ENCODE measurements around the gene USP37. TPM values are rescaled to one million over a fixed set of nuclear protein-coding genes. Genes with fewer than 3 reads are reported as not detected.

USP37 gene
- total RNA-seq, 1 donor from 2014 or later: 5.7 TPM

DNA sequence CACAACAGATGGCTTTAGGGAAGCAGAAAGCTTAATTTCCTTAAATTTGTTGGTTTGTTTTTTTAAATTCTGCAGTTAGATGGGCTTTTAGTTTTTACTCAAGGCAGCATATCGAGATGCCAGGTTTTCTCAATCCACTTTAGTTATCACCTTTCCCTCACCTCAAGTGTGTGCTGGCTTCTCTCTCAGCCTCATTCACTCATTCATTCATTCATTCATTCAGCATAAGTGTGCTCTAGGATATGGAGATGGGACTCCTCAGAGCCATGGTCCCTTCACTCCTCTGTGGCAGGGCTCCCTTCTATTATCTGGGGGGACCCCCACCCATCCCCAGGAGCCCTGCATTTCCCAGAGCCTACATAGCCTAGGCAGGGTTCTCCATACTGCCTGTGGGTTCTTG is 130.2 kb downstream of the USP37 start:
- no peak for DNase-seq
- Histone ChIP-seq H3K9me3 (replicated peaks) (no peaks in the 10 kb centered on the region), H3K36me3 (no peaks in the 10 kb centered on the region), H3K27ac (replicated peaks) (no peak overlapping the region), H3K4me3 (no peak overlapping the region), H3K4me1 (no peaks in the 10 kb centered on the region), H3K27me3 (ENCODE audit: low read depth) (no peaks in the 10 kb centered on the region)
- TF ChIP-seq, protein P1, sequence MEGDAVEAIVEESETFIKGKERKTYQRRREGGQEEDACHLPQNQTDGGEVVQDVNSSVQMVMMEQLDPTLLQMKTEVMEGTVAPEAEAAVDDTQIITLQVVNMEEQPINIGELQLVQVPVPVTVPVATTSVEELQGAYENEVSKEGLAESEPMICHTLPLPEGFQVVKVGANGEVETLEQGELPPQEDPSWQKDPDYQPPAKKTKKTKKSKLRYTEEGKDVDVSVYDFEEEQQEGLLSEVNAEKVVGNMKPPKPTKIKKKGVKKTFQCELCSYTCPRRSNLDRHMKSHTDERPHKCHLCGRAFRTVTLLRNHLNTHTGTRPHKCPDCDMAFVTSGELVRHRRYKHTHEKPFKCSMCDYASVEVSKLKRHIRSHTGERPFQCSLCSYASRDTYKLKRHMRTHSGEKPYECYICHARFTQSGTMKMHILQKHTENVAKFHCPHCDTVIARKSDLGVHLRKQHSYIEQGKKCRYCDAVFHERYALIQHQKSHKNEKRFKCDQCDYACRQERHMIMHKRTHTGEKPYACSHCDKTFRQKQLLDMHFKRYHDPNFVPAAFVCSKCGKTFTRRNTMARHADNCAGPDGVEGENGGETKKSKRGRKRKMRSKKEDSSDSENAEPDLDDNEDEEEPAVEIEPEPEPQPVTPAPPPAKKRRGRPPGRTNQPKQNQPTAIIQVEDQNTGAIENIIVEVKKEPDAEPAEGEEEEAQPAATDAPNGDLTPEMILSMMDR (IDR thresholded peaks at IDR 0.05; ENCODE audit: borderline replicate concordance): no peak
- intact Hi-C loops (cut with micrococcal nuclease): no loop called here

DNA sequence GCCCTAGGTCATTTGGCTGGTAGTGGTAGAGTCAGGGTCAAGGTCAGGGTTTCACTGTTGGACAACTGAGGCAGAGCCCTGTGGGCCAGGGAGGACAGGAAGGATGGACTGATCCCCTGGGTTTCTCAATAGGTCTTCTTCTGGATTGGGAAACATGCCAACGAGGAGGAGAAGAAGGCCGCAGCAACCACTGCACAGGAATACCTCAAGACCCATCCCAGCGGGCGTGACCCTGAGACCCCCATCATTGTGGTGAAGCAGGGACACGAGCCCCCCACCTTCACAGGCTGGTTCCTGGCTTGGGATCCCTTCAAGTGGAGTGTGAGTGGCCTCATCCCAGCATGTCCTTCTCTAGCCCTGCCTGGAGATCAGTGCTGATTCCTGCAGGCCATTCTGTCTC is 131.2 kb downstream of the USP37 start:
- H3K9me3 ChIP-seq (replicated peaks): no peaks in the 10 kb centered on the region
- H3K4me1 ChIP-seq: no peaks in the 10 kb centered on the region
- TF ChIP-seq, protein P1 (IDR thresholded peaks at IDR 0.05; ENCODE audit: borderline replicate concordance): no peak
- H3K36me3 ChIP-seq: no peaks in the 10 kb centered on the region
- intact Hi-C loops (cut with micrococcal nuclease): no loop called here
- no peak overlapping the region for H3K4me3 ChIP-seq
- no peak overlapping the region for H3K27ac ChIP-seq (replicated peaks)
- DNase-seq: no peak
- H3K27me3 ChIP-seq (ENCODE audit: low read depth): no peaks in the 10 kb centered on the region

DNA sequence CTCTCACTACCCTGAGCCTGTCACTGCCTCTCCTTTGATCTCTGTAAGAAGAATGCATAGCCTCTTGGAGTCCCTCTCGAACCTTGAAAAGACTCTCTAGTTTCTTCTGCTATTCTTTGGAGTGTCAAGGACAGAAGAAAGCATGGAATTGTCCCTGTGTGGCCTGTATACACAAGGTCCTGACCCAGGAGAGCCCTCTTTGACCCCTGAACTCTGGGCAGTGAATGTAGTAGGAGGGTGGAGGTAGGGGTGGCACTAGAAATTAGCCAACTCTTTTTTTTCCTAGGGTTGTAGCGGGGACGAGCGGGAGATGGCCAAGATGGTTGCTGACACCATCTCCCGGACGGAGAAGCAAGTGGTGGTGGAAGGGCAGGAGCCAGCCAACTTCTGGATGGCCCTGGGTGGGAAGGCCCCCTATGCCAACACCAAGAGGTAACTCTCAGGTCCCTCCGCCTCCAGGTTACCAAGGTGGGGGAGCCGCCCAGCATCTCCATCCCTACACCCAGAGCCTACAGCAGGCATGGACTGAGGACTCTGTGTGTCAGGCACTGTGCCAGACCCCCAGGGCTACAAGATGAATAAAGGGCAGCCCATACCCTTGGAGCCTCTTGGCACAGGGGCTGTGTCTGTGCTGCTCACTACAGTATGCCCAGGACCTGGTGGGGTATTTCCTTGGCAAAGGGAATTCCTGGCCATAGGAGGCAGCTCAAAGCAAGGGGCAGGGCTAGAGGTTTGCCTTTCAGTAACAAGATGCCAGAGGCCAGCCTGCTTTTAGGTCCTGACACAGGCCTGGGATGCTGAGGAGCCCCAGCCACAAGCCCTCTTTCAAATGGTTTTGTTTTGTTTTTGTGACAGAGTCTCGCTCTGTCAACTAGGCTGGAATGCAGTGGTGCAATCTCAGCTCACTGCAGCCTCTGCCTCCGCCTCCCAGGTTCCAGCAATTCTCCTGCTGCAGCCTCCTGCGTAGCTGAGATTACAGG is 132.9 kb downstream of the USP37 start:
- TF ChIP-seq, protein P1 (IDR thresholded peaks at IDR 0.05; ENCODE audit: borderline replicate concordance): no peak
- Histone ChIP-seq H3K4me1 (no peaks in the 10 kb centered on the region), H3K27ac (replicated peaks) (no peak overlapping the region), H3K36me3 (no peaks in the 10 kb centered on the region), H3K4me3 (no peak overlapping the region), H3K27me3 (ENCODE audit: low read depth) (no peaks in the 10 kb centered on the region), H3K9me3 (replicated peaks) (no peaks in the 10 kb centered on the region)
- intact Hi-C loops (cut with micrococcal nuclease): no loop called here
- DNase-seq: no peak

DNA sequence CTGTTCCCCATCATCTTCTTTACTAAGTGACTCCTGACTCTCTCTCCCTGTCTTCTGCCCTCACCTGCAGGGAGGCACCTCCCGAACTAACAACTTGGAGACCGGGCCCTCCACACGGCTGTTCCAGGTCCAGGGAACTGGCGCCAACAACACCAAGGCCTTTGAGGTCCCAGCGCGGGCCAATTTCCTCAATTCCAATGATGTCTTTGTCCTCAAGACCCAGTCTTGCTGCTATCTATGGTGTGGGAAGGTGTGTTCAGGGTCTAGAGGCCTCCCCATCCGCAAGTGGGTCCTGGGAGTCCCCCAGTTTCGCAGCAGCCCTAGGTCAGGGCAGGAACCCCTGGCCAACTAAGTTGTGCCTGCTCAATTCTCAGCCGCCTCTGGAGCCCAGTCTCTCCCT is 133.7 kb downstream of the USP37 start:
- Histone ChIP-seq H3K4me3 (no peak overlapping the region), H3K27ac (replicated peaks) (no peak overlapping the region), H3K9me3 (replicated peaks) (no peaks in the 10 kb centered on the region), H3K4me1 (no peaks in the 10 kb centered on the region), H3K36me3 (no peaks in the 10 kb centered on the region), H3K27me3 (ENCODE audit: low read depth) (no peaks in the 10 kb centered on the region)
- intact Hi-C loops (cut with micrococcal nuclease): no loop called here
- no peak for DNase-seq
- TF ChIP-seq, protein P1 (IDR thresholded peaks at IDR 0.05; ENCODE audit: borderline replicate concordance): no peak

DNA sequence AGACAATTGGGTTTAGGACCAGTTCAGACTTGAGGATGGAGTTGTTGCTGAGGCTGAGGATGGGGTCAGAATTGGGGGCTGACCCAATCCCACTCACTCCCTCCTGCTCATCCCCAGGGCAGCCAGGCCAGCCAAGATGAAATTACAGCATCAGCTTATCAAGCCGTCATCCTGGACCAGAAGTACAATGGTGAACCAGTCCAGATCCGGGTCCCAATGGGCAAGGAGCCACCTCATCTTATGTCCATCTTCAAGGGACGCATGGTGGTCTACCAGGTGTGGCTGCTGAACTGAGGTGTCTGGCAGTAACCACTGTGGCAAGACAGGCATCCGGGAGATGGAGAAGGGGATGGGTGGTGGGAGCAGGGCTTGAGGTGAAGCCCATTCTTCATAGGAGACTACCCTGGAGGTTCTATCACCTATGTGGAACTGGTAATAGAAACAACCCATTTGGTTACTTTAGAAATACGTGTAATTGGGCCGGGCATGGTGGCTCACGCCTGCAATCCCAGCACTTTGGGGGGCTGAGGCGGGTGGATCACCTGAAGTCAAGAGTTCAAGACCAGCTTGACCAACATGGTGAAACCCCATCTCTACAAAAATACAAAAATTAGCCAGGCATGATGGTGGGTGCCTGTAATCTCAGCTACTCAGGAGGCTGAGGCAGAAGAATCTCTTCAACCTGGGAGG is 135.3 kb downstream of the USP37 start:
- Histone ChIP-seq H3K4me1 (no peaks in the 10 kb centered on the region), H3K36me3 (no peaks in the 10 kb centered on the region), H3K27me3 (ENCODE audit: low read depth) (no peaks in the 10 kb centered on the region), H3K4me3 (no peak overlapping the region), H3K27ac (replicated peaks) (no peak overlapping the region), H3K9me3 (replicated peaks) (no peaks in the 10 kb centered on the region)
- TF ChIP-seq, protein P1 (IDR thresholded peaks at IDR 0.05; ENCODE audit: borderline replicate concordance): no peak
- DNase-seq: no peak
- intact Hi-C loops (cut with micrococcal nuclease): no loop called here

Data from left ventricle myocardium inferior (tissue), 1 donor.